Mesendoderm (in vitro differentiated cells): ENCODE data around the gene IMMP2L.

Experiments used
- DNase-seq: peaks from one replicate; pipeline ENCODE4 v3.0.0; 2013
- H2AK5ac ChIP-seq: 2 replicates; pipeline ENCODE4 v1.6.1; 2013; ENCODE audit warnings: low read length, inconsistent platforms
- H2BK120ac ChIP-seq: 2 replicates; pipeline ENCODE4 v1.6.1; 2013; ENCODE audit warnings: low read depth, mild to moderate bottlenecking, low read length, moderate library complexity, mixed read lengths
- H2BK15ac ChIP-seq: replicated peaks from 2 replicates; pipeline ENCODE4 v1.6.1; 2013; ENCODE audit warnings: low read depth, mild to moderate bottlenecking, moderate library complexity
- H2BK5ac ChIP-seq: 2 replicates; pipeline ENCODE4 v1.6.1; 2013; ENCODE audit warnings: low read length, inconsistent platforms
- H3K18ac ChIP-seq: 2 replicates; pipeline ENCODE4 v1.6.1; 2013; ENCODE audit warnings: mild to moderate bottlenecking, low read length, mixed read lengths
- H3K23ac ChIP-seq: one replicate; pipeline ENCODE4 v1.6.1; 2013; ENCODE audit warnings: low read length
- H3K27ac ChIP-seq: 2 replicates; pipeline ENCODE4 v1.5.1; 2013; ENCODE audit warnings: low read depth, mild to moderate bottlenecking, inconsistent platforms, low read length, moderate library complexity
- H3K27me3 ChIP-seq: 2 replicates; pipeline ENCODE4 v1.6.1; 2013; ENCODE audit warnings: low read length, control low read depth, mild to moderate bottlenecking, inconsistent platforms; ENCODE audit not compliant: insufficient read depth, poor library complexity
- H3K36me3 ChIP-seq: 2 replicates; pipeline ENCODE4 v1.6.1; 2013; ENCODE audit warnings: low read length, inconsistent platforms; ENCODE audit not compliant: control insufficient read depth, insufficient read depth
- H3K4ac ChIP-seq: one replicate; pipeline ENCODE4 v1.6.1; 2013; ENCODE audit warnings: low read depth, mild to moderate bottlenecking, low read length, moderate library complexity
- H3K4me1 ChIP-seq: 2 replicates; pipeline ENCODE4 v1.6.1; 2013; ENCODE audit warnings: low read depth, low read length, inconsistent platforms; ENCODE audit not compliant: control insufficient read depth
- H3K4me2 ChIP-seq: 2 replicates; pipeline ENCODE4 v1.6.1; 2013; ENCODE audit warnings: low read length
- H3K4me3 ChIP-seq: 2 replicates; pipeline ENCODE4 v1.5.1; 2013; ENCODE audit warnings: mild to moderate bottlenecking, low read length
- H3K56ac ChIP-seq: one replicate; pipeline ENCODE4 v1.6.1; 2013; ENCODE audit warnings: low read length
- H3K79me1 ChIP-seq: 2 replicates; pipeline ENCODE4 v1.6.1; 2013; ENCODE audit warnings: low read length, inconsistent platforms
- H3K79me2 ChIP-seq: 2 replicates; pipeline ENCODE4 v1.6.1; 2013; ENCODE audit warnings: mild to moderate bottlenecking, low read length; ENCODE audit not compliant: control insufficient read depth, insufficient read depth
- H3K9ac ChIP-seq: 2 replicates; pipeline ENCODE4 v1.6.1; 2013; ENCODE audit warnings: low read length, inconsistent platforms
- H4K5ac ChIP-seq: one replicate; pipeline ENCODE4 v1.6.1; 2013; ENCODE audit warnings: low read length
- H4K8ac ChIP-seq: one replicate; pipeline ENCODE4 v1.6.1; 2013; ENCODE audit warnings: low read depth, mild to moderate bottlenecking, control low read depth, low read length, moderate library complexity
- WGBS: extraction: QIAGEN DNeasy Blood & Tissue Kit; methylation state at CpG from one replicate; pipeline ENCODE4 v1.1.7; 2013; ENCODE audit warnings: low lambda C conversion rate, missing lambda C conversion rate; ENCODE audit not compliant: insufficient coverage; ENCODE audit errors: extremely low coverage; 5-methylcytosine and 5-hydroxymethylcytosine counted together

The IMMP2L gene

GRCh38 chr7:110911632-110912031, 650.7 kb downstream of the IMMP2L start:
- Histone ChIP-seq H2BK120ac (no peak overlapping the region), H2BK5ac (no peak overlapping the region), H3K4me2 (no peak overlapping the region), H2AK5ac (no peak overlapping the region), H3K56ac (no peak overlapping the region), H3K27me3 (no peaks in the 10 kb centered on the region), H3K36me3 (no peaks in the 10 kb centered on the region), H2BK15ac (no peak overlapping the region), H4K5ac (no peak overlapping the region), H3K4me1 (no peaks in the 10 kb centered on the region), H3K27ac (no peak overlapping the region), H3K9ac (no peak overlapping the region), H3K23ac (no peak overlapping the region), H4K8ac (no peak overlapping the region), H3K79me1 (no peaks in the 10 kb centered on the region), H3K4me3 (no peak overlapping the region), H3K18ac (no peak overlapping the region), H3K79me2 (no peaks in the 10 kb centered on the region), H3K4ac (no peak overlapping the region)
- DNase-seq: no peak
- WGBS: no CpG with 5 or more reads among the region's 2 CpGs

- Histone ChIP-seq H3K18ac (no peak overlapping the region), H2BK15ac (no peak overlapping the region), H2AK5ac (no peak overlapping the region), H3K27me3 (no peaks in the 10 kb centered on the region), H3K79me1 (no peaks in the 10 kb centered on the region), H3K36me3 (no peaks in the 10 kb centered on the region), H3K4me3 (no peak overlapping the region), H3K27ac (no peak overlapping the region), H3K56ac (no peak overlapping the region), H2BK120ac (no peak overlapping the region), H3K23ac (no peak overlapping the region), H3K9ac (no peak overlapping the region), H4K5ac (no peak overlapping the region), H3K4me2 (no peak overlapping the region), H2BK5ac (no peak overlapping the region), H3K4me1 (no peaks in the 10 kb centered on the region), H3K79me2 (no peaks in the 10 kb centered on the region), H4K8ac (no peak overlapping the region), H3K4ac (no peak overlapping the region)
- DNase-seq: no peak
- WGBS: no CpG with 5 or more reads among the region's 3 CpGs
These were observed 653.2 kb downstream of the IMMP2L start for GRCh38 chr7:110909117-110909516.

GRCh38 chr7:110905773-110906566, 656.3 kb downstream of the IMMP2L start:
- H3K4ac ChIP-seq: no peak overlapping the region
- H3K56ac ChIP-seq: no peak overlapping the region
- no peaks in the 10 kb centered on the region for H3K79me1 ChIP-seq
- no peak overlapping the region for H3K9ac ChIP-seq
- H3K4me2 ChIP-seq: no peak overlapping the region
- no peak overlapping the region for H4K5ac ChIP-seq
- H3K18ac ChIP-seq: no peak overlapping the region
- H2AK5ac ChIP-seq: no peak overlapping the region
- no peaks in the 10 kb centered on the region for H3K79me2 ChIP-seq
- no peaks in the 10 kb centered on the region for H3K36me3 ChIP-seq
- no peaks in the 10 kb centered on the region for H3K4me1 ChIP-seq
- H3K4me3 ChIP-seq: no peak overlapping the region
- H4K8ac ChIP-seq: no peak overlapping the region
- no CpG with 5 or more reads among the region's 4 CpGs for WGBS
- no peak overlapping the region for H3K23ac ChIP-seq
- H3K27ac ChIP-seq: no peak overlapping the region
- H2BK5ac ChIP-seq: no peak overlapping the region
- H3K27me3 ChIP-seq: no peaks in the 10 kb centered on the region
- no peak overlapping the region for H2BK120ac ChIP-seq
- H2BK15ac ChIP-seq: no peak overlapping the region
- DNase-seq: no peak

- Histone ChIP-seq H3K9ac (no peak overlapping the region), H3K4me3 (no peak overlapping the region), H2BK15ac (no peak overlapping the region), H3K27ac (no peak overlapping the region), H3K79me2 (no peaks in the 10 kb centered on the region), H3K4me1 (no peaks in the 10 kb centered on the region), H3K79me1 (no peaks in the 10 kb centered on the region), H4K8ac (no peak overlapping the region), H3K36me3 (no peaks in the 10 kb centered on the region), H3K4ac (no peak overlapping the region), H3K56ac (no peak overlapping the region), H2BK120ac (no peak overlapping the region), H3K23ac (no peak overlapping the region), H2AK5ac (no peak overlapping the region), H3K18ac (no peak overlapping the region), H3K4me2 (no peak overlapping the region), H2BK5ac (no peak overlapping the region), H4K5ac (no peak overlapping the region), H3K27me3 (no peaks in the 10 kb centered on the region)
- DNase-seq: no peak
These were observed 663.8 kb downstream of the IMMP2L start for GRCh38 chr7:110898516-110898915.

GRCh38 chr7:110897538-110897937, 664.8 kb downstream of the IMMP2L start:
- no peaks in the 10 kb centered on the region for H3K4me1 ChIP-seq
- H3K18ac ChIP-seq: no peak overlapping the region
- no peak for DNase-seq
- H3K9ac ChIP-seq: no peak overlapping the region
- no peak overlapping the region for H3K23ac ChIP-seq
- no peak overlapping the region for H2BK15ac ChIP-seq
- H3K27ac ChIP-seq: no peak overlapping the region
- no peak overlapping the region for H4K5ac ChIP-seq
- H3K36me3 ChIP-seq: no peaks in the 10 kb centered on the region
- no peaks in the 10 kb centered on the region for H3K79me2 ChIP-seq
- H4K8ac ChIP-seq: no peak overlapping the region
- no peak overlapping the region for H2AK5ac ChIP-seq
- no peak overlapping the region for H3K56ac ChIP-seq
- no CpG with 5 or more reads among the region's 1 CpG for WGBS
- H3K79me1 ChIP-seq: no peaks in the 10 kb centered on the region
- H3K27me3 ChIP-seq: no peaks in the 10 kb centered on the region
- H2BK5ac ChIP-seq: no peak overlapping the region
- H3K4me2 ChIP-seq: no peak overlapping the region
- no peak overlapping the region for H2BK120ac ChIP-seq
- H3K4ac ChIP-seq: no peak overlapping the region
- H3K4me3 ChIP-seq: no peak overlapping the region

- no peaks in the 10 kb centered on the region for H3K36me3 ChIP-seq
- H3K4me1 ChIP-seq: no peaks in the 10 kb centered on the region
- no peaks in the 10 kb centered on the region for H3K79me1 ChIP-seq
- H2BK120ac ChIP-seq: no peak overlapping the region
- no peak overlapping the region for H4K5ac ChIP-seq
- H3K56ac ChIP-seq: no peak overlapping the region
- no peak overlapping the region for H3K4ac ChIP-seq
- H3K23ac ChIP-seq: no peak overlapping the region
- no peak overlapping the region for H2BK5ac ChIP-seq
- no peak overlapping the region for H2BK15ac ChIP-seq
- H2AK5ac ChIP-seq: no peak overlapping the region
- no peak overlapping the region for H3K18ac ChIP-seq
- no peaks in the 10 kb centered on the region for H3K27me3 ChIP-seq
- H3K79me2 ChIP-seq: no peaks in the 10 kb centered on the region
- no CpG with 5 or more reads among the region's 1 CpG for WGBS
- H3K27ac ChIP-seq: no peak overlapping the region
- DNase-seq: no peak
- H3K9ac ChIP-seq: no peak overlapping the region
- H3K4me3 ChIP-seq: no peak overlapping the region
- no peak overlapping the region for H3K4me2 ChIP-seq
- H4K8ac ChIP-seq: no peak overlapping the region
These were observed 668.2 kb downstream of the IMMP2L start for GRCh38 chr7:110894111-110894510.
